GM10248 (cell line): ENCODE data around the gene ITGA1.

Experiments used
- CTCF ChIA-PET: fragments of 300-600 bp; sonication (Branson Sonifier 250); formaldehyde crosslinking; extraction: SDS; loops from one replicate; lab custom pipeline; 2021; ENCODE audit warnings: antibody characterized with exemption; lab: Yijun Ruan, JAX
- POLR2A ChIA-PET: fragments of 350-650 bp; sonication (Branson Sonifier 250); formaldehyde crosslinking; extraction: SDS; loops from one replicate; lab custom pipeline; 2020; ENCODE audit warnings: antibody characterized with exemption; lab: Yijun Ruan, JAX
- DNase-seq: peaks from one replicate; pipeline ENCODE4 v3.0.0; 2012; ENCODE audit errors: extremely low spot score
- CTCF ChIP-seq: IDR thresholded peaks from 2 replicates; pipeline ENCODE4 v1.5.1; 2012; ENCODE audit warnings: mild to moderate bottlenecking, low read depth; ENCODE audit errors: extremely low read depth, missing control alignments, control extremely low read depth

Gene ITGA1

DNA sequence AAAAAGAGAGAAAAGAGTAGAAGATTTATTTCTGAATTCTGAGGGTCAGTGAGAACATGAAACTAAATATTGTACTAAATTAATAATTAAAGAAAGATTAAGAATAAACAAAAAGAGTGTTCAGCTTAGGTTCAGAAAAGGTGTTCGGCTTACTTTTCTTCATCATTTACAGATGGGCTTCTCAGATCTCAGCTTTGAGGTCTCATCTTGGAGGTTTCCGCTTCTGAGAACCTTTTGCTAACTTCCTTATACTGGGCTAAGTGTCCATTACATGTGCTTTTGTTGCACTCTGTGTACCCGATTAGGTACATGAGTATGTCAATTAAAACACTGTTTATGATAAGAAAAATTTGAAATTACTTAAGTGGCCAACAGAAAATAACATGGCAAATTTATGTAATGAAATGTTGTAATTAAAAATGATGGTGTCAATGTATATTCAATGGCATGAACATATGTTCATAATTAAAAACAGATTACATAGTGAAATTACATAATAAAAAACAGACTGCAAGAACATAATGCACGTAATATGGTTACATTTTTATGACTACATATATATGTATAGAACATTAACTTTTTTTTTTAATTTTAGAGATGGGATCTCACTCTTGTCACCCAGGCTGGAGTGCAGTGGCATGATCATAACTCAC lies 17.3 kb upstream of the ITGA1 start:
- POLR2A ChIA-PET, result no interaction called here
- CTCF ChIA-PET, result no interaction called here
- no peak for DNase-seq
- TF ChIP-seq CTCF, result no peak

- POLR2A ChIA-PET, result no interaction called here
- TF ChIP-seq CTCF, result no peak
- DNase-seq, result peak; percentile 34
- CTCF ChIA-PET, result no interaction called here
Measured at GRCh38 chr5:52771343-52772039, 16.2 kb upstream of the ITGA1 start.

DNA sequence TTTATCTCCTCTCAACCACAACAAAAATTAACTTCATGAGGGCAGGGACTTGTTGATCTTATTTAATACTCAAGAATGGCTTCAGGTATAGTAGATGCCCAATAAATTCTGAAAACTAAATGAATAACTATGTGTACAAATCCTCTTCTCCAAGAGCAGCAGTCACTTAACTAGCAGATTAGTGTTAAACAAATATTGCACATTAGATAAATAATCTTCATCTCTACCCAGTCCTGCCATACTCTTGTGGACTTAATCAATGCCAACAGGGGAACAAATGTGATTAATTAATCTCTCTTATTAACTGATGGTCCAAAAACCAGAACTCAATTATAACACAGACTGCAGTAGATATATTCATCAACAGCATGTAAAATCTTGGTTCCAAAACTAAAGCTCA lies 15.0 kb upstream of the ITGA1 start:
- ChIA-PET POLR2A (no interaction called here), CTCF (no interaction called here)
- no peak for TF ChIP-seq CTCF
- DNase-seq, result no peak

- DNase-seq, result no peak
- CTCF ChIA-PET, result interaction anchor here (1.0 to 1.2 kb wide), 2 partner anchors 10 to 26 kb away, joined by 3 to 4 read pairs; no protein-coding TSS in a partner anchor
- no peak for TF ChIP-seq CTCF
- POLR2A ChIA-PET, result no interaction called here
Measured at GRCh38 chr5:52773342-52773741, 14.4 kb upstream of the ITGA1 start.

DNA sequence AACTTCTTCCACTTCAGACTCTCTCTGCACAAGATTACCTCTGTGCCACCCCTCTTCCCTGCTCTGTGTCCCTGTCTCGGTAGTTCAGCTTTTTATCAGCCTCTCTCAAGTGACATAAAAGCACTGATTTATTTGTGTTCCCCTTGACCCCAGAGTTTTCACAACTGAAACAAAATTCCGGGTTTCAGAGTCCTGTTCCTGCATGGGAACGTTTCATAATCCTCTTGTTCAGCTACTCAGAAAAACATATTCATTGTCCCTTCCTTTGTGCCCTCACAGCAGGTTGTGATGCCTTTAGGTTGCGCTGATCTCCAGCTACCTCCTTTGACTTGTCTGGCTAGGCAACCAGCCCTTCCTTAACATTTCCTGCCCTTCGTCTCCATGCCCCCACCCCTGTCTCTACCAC lies 13.7 kb upstream of the ITGA1 start:
- ChIA-PET CTCF (interaction anchor here (1.0 to 1.2 kb wide), 3 partner anchors 9 to 81 kb away, joined by 3 to 4 read pairs (median 3); no protein-coding TSS in a partner anchor), POLR2A (no interaction called here)
- DNase-seq, result no peak
- no peak for TF ChIP-seq CTCF

GRCh38 chr5:52776116-52776515 lies 11.6 kb upstream of the ITGA1 start:
- no peak for TF ChIP-seq CTCF
- ChIA-PET CTCF (interaction anchor here (0.6 to 1.5 kb wide), 5 partner anchors 9 to 172 kb away, joined by 3 read pairs; no protein-coding TSS in a partner anchor), POLR2A (no interaction called here)
- DNase-seq, result no peak
